Chondrocyte (in vitro differentiated cells): Measurements from ENCODE around the gene SOWAHD. TPM values are rescaled to one million over a fixed set of nuclear protein-coding genes. Genes with fewer than 3 reads are reported as not detected.

ENCODE experiments used
- DNase-seq: peaks from one replicate; pipeline ENCODE4 v3.0.0; 2021; ENCODE audit warnings: mixed read lengths, low spot score
- H3K27ac Mint-ChIP-seq: one replicate; pipeline ENCODE4 v1.8.0; 2021; ENCODE audit warnings: mild to moderate bottlenecking, moderate library complexity, mixed read lengths; ENCODE audit not compliant: unreplicated experiment
- H3K27me3 Mint-ChIP-seq: 2 replicates; pipeline ENCODE4 v1.8.0; 2021; ENCODE audit warnings: low read depth, mixed read lengths
- H3K36me3 Mint-ChIP-seq: 2 replicates; pipeline ENCODE4 v1.8.0; 2021; ENCODE audit warnings: low read depth, mixed read lengths
- H3K4me1 Mint-ChIP-seq: 2 replicates; pipeline ENCODE4 v1.8.0; 2021; ENCODE audit warnings: low read depth, mild to moderate bottlenecking, mixed read lengths
- H3K4me3 Mint-ChIP-seq: one replicate; pipeline ENCODE4 v1.8.0; 2021; ENCODE audit warnings: mild to moderate bottlenecking, moderate library complexity, mixed read lengths; ENCODE audit not compliant: unreplicated experiment
- H3K9me3 Mint-ChIP-seq: 2 replicates; pipeline ENCODE4 v1.8.0; 2021; ENCODE audit warnings: low read depth, mixed read lengths
- CTCF ChIP-seq: fragments of 200-600 bp; sonication (generic); IDR thresholded peaks from 2 replicates; pipeline ENCODE4 v1.5.0; 2021; ENCODE audit warnings: antibody characterized with exemption, mild to moderate bottlenecking, moderate library complexity
- total RNA-seq: library from RNA; stranded (reverse); gene quantifications from 3 replicates; pipeline ENCODE4 v1.2.1, GENCODE V29; 2021

Gene SOWAHD
- total RNA-seq, 1 donor from 2014 or later = 0.40 TPM

GRCh38 chrX:119726900-119727555 is 31.4 kb upstream of the SOWAHD start:
- no peak for TF ChIP-seq CTCF
- Mint-ChIP-seq H3K27ac (no peak overlapping the region), H3K36me3 (no peaks in the 10 kb centered on the region), H3K27me3 (no peaks in the 10 kb centered on the region), H3K4me3 (no peak overlapping the region), H3K4me1 (no peaks in the 10 kb centered on the region), H3K9me3 (peaks cover 5% of the 10 kb centered on the region)
- no peak for DNase-seq

GRCh38 chrX:119728487-119728886 is 29.9 kb upstream of the SOWAHD start:
- DNase-seq = no peak
- TF ChIP-seq CTCF = peak; percentile 36
- H3K36me3 Mint-ChIP-seq = no peaks in the 10 kb centered on the region
- no peak overlapping the region for H3K4me3 Mint-ChIP-seq
- H3K4me1 Mint-ChIP-seq = no peaks in the 10 kb centered on the region
- H3K9me3 Mint-ChIP-seq = no peaks in the 10 kb centered on the region
- H3K27me3 Mint-ChIP-seq = no peaks in the 10 kb centered on the region
- H3K27ac Mint-ChIP-seq = no peak overlapping the region

- H3K9me3 Mint-ChIP-seq = no peaks in the 10 kb centered on the region
- DNase-seq = no peak
These were observed 28.8 kb upstream of the SOWAHD start for GRCh38 chrX:119729408-119730201.

GRCh38 chrX:119734897-119735339 is 23.5 kb upstream of the SOWAHD start:
- Mint-ChIP-seq H3K9me3 (no peaks in the 10 kb centered on the region), H3K4me1 (peaks cover 9% of the 10 kb centered on the region), H3K4me3 (no peak overlapping the region), H3K27me3 (no peaks in the 10 kb centered on the region), H3K36me3 (no peaks in the 10 kb centered on the region), H3K27ac (no peak overlapping the region)
- DNase-seq = no peak
- no peak for TF ChIP-seq CTCF

More at GRCh38 chrX:119729408-119730201, 28.8 kb upstream of the SOWAHD start:
- Mint-ChIP-seq H3K27me3 (no peaks in the 10 kb centered on the region), H3K4me1 (peaks cover under 1% of the 10 kb centered on the region), H3K36me3 (no peaks in the 10 kb centered on the region), H3K27ac (no peak overlapping the region), H3K4me3 (no peak overlapping the region)
- TF ChIP-seq CTCF = peak; percentile 82

- no peak overlapping the region for H3K4me3 Mint-ChIP-seq
- peaks cover 9% of the 10 kb centered on the region for H3K4me1 Mint-ChIP-seq
- H3K36me3 Mint-ChIP-seq = no peaks in the 10 kb centered on the region
- no peaks in the 10 kb centered on the region for H3K9me3 Mint-ChIP-seq
- no peak for DNase-seq
- TF ChIP-seq CTCF = no peak
- no peak overlapping the region for H3K27ac Mint-ChIP-seq
- H3K27me3 Mint-ChIP-seq = no peaks in the 10 kb centered on the region
These were observed 22.9 kb upstream of the SOWAHD start for GRCh38 chrX:119735467-119735866.
